Measurements from ENCODE around the gene NPTN. TPM values are rescaled to one million over a fixed set of nuclear protein-coding genes. Genes with fewer than 3 reads are reported as not detected.
"Not testable (repeated sequence)": the region's sequence is repeated elsewhere in the genome, so short reads cannot be mapped to it uniquely, and the experiment has no call there.

The NPTN gene
- total RNA-seq, 2 experiments from 2014 or later, result 43.5 to 73.4 TPM

GRCh38 chr15:73674587-73674986, 41.4 kb upstream of the NPTN start:
- Mint-ChIP-seq H3K4me3 (no peak overlapping the region), H3K36me3 (ENCODE audit: low read depth) (no peaks in the 10 kb centered on the region), H3K27ac (no peak overlapping the region), H3K4me1 (peaks cover 4% of the 10 kb centered on the region), H3K9me3 (ENCODE audit: low read depth) (no peaks in the 10 kb centered on the region), H3K27me3 (peaks cover 36% of the 10 kb centered on the region)
- ATAC-seq (peak; percentile 51), DNase-seq (no peak)
- ChIA-PET CTCF (interaction anchor here (0.7 to 1.1 kb wide), 2 partner anchors 23 to 38 kb away, joined by 3 read pairs; no protein-coding TSS in a partner anchor), POLR2A (no interaction called here)
- intact Hi-C loops (cut with DNase I, micrococcal nuclease), result no loop called here

GRCh38 chr15:73660455-73660854, 27.3 kb upstream of the NPTN start:
- H3K36me3 Mint-ChIP-seq (ENCODE audit: low read depth), result no peaks in the 10 kb centered on the region
- H3K27me3 Mint-ChIP-seq, result peaks cover 28% of the 10 kb centered on the region
- H3K9me3 Mint-ChIP-seq (ENCODE audit: low read depth), result peaks cover 2% of the 10 kb centered on the region
- POLR2A ChIA-PET, result no interaction called here
- intact Hi-C loops (cut with DNase I, micrococcal nuclease), result no loop called here
- ATAC-seq (no peak), DNase-seq (no peak)
- H3K4me1 Mint-ChIP-seq, result peaks cover 3% of the 10 kb centered on the region
- H3K4me3 Mint-ChIP-seq, result no peak overlapping the region
- CTCF ChIA-PET, result interaction anchor here (0.9 to 2.9 kb wide), 5 partner anchors 13 to 53 kb away, joined by 3 to 13 read pairs (median 4); no protein-coding TSS in a partner anchor
- H3K27ac Mint-ChIP-seq, result no peak overlapping the region

- no peaks in the 10 kb centered on the region for H3K36me3 Mint-ChIP-seq (ENCODE audit: low read depth)
- H3K4me1 Mint-ChIP-seq, result peaks cover 3% of the 10 kb centered on the region
- ChIA-PET CTCF (interaction anchor here (0.6 to 2.9 kb wide), 3 partner anchors 24 to 264 kb away, joined by 3 to 13 read pairs (median 3); no protein-coding TSS in a partner anchor), POLR2A (no interaction called here)
- ATAC-seq (no peak), DNase-seq (no peak)
- intact Hi-C loops (cut with DNase I, micrococcal nuclease), result no loop called here
- no peak overlapping the region for H3K27ac Mint-ChIP-seq
- H3K4me3 Mint-ChIP-seq, result no peak overlapping the region
- peaks cover 2% of the 10 kb centered on the region for H3K9me3 Mint-ChIP-seq (ENCODE audit: low read depth)
- peaks cover 26% of the 10 kb centered on the region for H3K27me3 Mint-ChIP-seq
Observed at GRCh38 chr15:73658645-73659044, 25.5 kb upstream of the NPTN start.

GRCh38 chr15:73655724-73656123, 22.5 kb upstream of the NPTN start:
- POLR2A ChIA-PET, result no interaction called here
- no peak overlapping the region for H3K27ac Mint-ChIP-seq
- ATAC-seq, result no peak
- CTCF ChIA-PET, result no interaction called here
- H3K4me1 Mint-ChIP-seq, result peaks cover 13% of the 10 kb centered on the region
- intact Hi-C loops (cut with DNase I, micrococcal nuclease), result no loop called here
- DNase-seq, result no peak
- no peaks in the 10 kb centered on the region for H3K36me3 Mint-ChIP-seq (ENCODE audit: low read depth)
- peaks cover 22% of the 10 kb centered on the region for H3K27me3 Mint-ChIP-seq
- no peak overlapping the region for H3K4me3 Mint-ChIP-seq
- H3K9me3 Mint-ChIP-seq (ENCODE audit: low read depth), result no peaks in the 10 kb centered on the region

GRCh38 chr15:73654659-73655058, 21.5 kb upstream of the NPTN start:
- ATAC-seq (no peak), DNase-seq (no peak)
- Mint-ChIP-seq H3K27me3 (peaks cover 19% of the 10 kb centered on the region), H3K4me1 (peaks cover 18% of the 10 kb centered on the region), H3K36me3 (ENCODE audit: low read depth) (no peaks in the 10 kb centered on the region), H3K27ac (no peak overlapping the region), H3K4me3 (no peak overlapping the region), H3K9me3 (ENCODE audit: low read depth) (no peaks in the 10 kb centered on the region)
- ChIA-PET CTCF (interaction anchor here (1.0 to 1.6 kb wide), 2 partner anchors 18 to 23 kb away, joined by 3 to 8 read pairs; no protein-coding TSS in a partner anchor), POLR2A (no interaction called here)
- intact Hi-C loops (cut with DNase I, micrococcal nuclease), result no loop called here

- CTCF ChIA-PET, result interaction anchor here (1.0 to 2.8 kb wide), 7 partner anchors 8 to 55 kb away, joined by 3 to 32 read pairs (median 7); partner anchors contain the start of gene NPTN
- H3K4me3 Mint-ChIP-seq, result peak overlapping the region; percentile 10
- DNase-seq (peak; percentile 36), ATAC-seq (peak; percentile 87)
- POLR2A ChIA-PET, result interaction anchor here (0.5 to 1.7 kb wide), 4 partner anchors 14 to 1500 kb away, joined by 3 to 10 read pairs (median 3); no protein-coding TSS in a partner anchor
- H3K27ac Mint-ChIP-seq, result peak overlapping the region; percentile 69
- H3K4me1 Mint-ChIP-seq, result peaks cover 18% of the 10 kb centered on the region
- no peaks in the 10 kb centered on the region for H3K36me3 Mint-ChIP-seq (ENCODE audit: low read depth)
- no peaks in the 10 kb centered on the region for H3K9me3 Mint-ChIP-seq (ENCODE audit: low read depth)
- peaks cover 10% of the 10 kb centered on the region for H3K27me3 Mint-ChIP-seq
- intact Hi-C loops (cut with DNase I, micrococcal nuclease), result loop anchor here (1.0 to 2.0 kb wide), 5 partner anchors 14 to 508 kb away; no protein-coding TSS in a partner anchor
Observed at GRCh38 chr15:73650416-73651126, 17.4 kb upstream of the NPTN start.

GRCh38 chr15:73648014-73648295, 14.8 kb upstream of the NPTN start:
- no peak for ATAC-seq
- no peaks in the 10 kb centered on the region for H3K36me3 Mint-ChIP-seq (ENCODE audit: low read depth)

GRCh38 chr15:73647259-73648013, 14.2 kb upstream of the NPTN start:
- Mint-ChIP-seq H3K9me3 (ENCODE audit: low read depth) (no peaks in the 10 kb centered on the region), H3K36me3 (ENCODE audit: low read depth) (no peaks in the 10 kb centered on the region), H3K27me3 (peaks cover 6% of the 10 kb centered on the region), H3K4me3 (no peak overlapping the region), H3K27ac (no peak overlapping the region), H3K4me1 (peaks cover 18% of the 10 kb centered on the region)
- no peak for ATAC-seq
- ChIA-PET POLR2A (no interaction called here), CTCF (interaction anchor here (0.7 to 2.6 kb wide), 4 partner anchors 11 to 53 kb away, joined by 3 to 20 read pairs (median 4); no protein-coding TSS in a partner anchor)
- DNase-seq, result no peak
- intact Hi-C loops (cut with DNase I, micrococcal nuclease), result no loop called here

More at GRCh38 chr15:73648014-73648295, 14.8 kb upstream of the NPTN start:
- intact Hi-C loops (cut with DNase I, micrococcal nuclease), result no loop called here
- CTCF ChIA-PET, result interaction anchor here (2.6 kb wide), 1 partner anchor 12 kb away, joined by 20 read pairs; no protein-coding TSS in a partner anchor
- Mint-ChIP-seq H3K27ac (no peak overlapping the region), H3K4me1 (peaks cover 18% of the 10 kb centered on the region), H3K4me3 (no peak overlapping the region), H3K27me3 (peaks cover 6% of the 10 kb centered on the region), H3K9me3 (ENCODE audit: low read depth) (no peaks in the 10 kb centered on the region)
- no peak for DNase-seq
- POLR2A ChIA-PET, result no interaction called here

GRCh38 chr15:73639464-73639863, 6.3 kb upstream of the NPTN start:
- H3K27me3 Mint-ChIP-seq, result peaks cover 26% of the 10 kb centered on the region
- H3K36me3 Mint-ChIP-seq (ENCODE audit: low read depth); ATAC-seq; DNase-seq; H3K4me3 Mint-ChIP-seq; H3K4me1 Mint-ChIP-seq; H3K27ac Mint-ChIP-seq; POLR2A ChIA-PET; H3K9me3 Mint-ChIP-seq (ENCODE audit: low read depth): not testable (repeated sequence)
- intact Hi-C loops (cut with DNase I, micrococcal nuclease), result loop anchor here (5.0 to 10.0 kb wide), 4 partner anchors 335 to 495 kb away; partner anchors contain the start of genes PML (in 1 of the 2) and STOML1 (in 1 of the 2)
- CTCF ChIA-PET, result interaction anchor here (0.7 to 7.8 kb wide), 6 partner anchors 12 to 66 kb away, joined by 3 to 145 read pairs (median 6); no protein-coding TSS in a partner anchor

- peaks cover 17% of the 10 kb centered on the region for H3K4me1 Mint-ChIP-seq
- ATAC-seq, result no peak
- H3K4me3 Mint-ChIP-seq, result no peak overlapping the region
- H3K9me3 Mint-ChIP-seq (ENCODE audit: low read depth), result peaks cover 3% of the 10 kb centered on the region
- DNase-seq, result no peak
- intact Hi-C loops (cut with DNase I, micrococcal nuclease), result loop anchor here (2.0 to 10.0 kb wide), 5 partner anchors 13 to 493 kb away; partner anchors contain the start of genes PML (in 1 of the 2) and STOML1 (in 1 of the 2)
- CTCF ChIA-PET, result interaction anchor here (0.6 to 8.6 kb wide), 23 partner anchors 8 to 1047 kb away, joined by 3 to 145 read pairs (median 7); no protein-coding TSS in a partner anchor
- POLR2A ChIA-PET, result no interaction called here
- H3K27me3 Mint-ChIP-seq, result peaks cover 26% of the 10 kb centered on the region
- no peaks in the 10 kb centered on the region for H3K36me3 Mint-ChIP-seq (ENCODE audit: low read depth)
- no peak overlapping the region for H3K27ac Mint-ChIP-seq
Observed at GRCh38 chr15:73637527-73637926, 4.3 kb upstream of the NPTN start.

- ATAC-seq (no peak), DNase-seq (no peak)
- Mint-ChIP-seq H3K27me3 (peaks cover 15% of the 10 kb centered on the region), H3K36me3 (ENCODE audit: low read depth) (no peaks in the 10 kb centered on the region), H3K27ac (peak overlapping the region; percentile 71), H3K4me1 (peaks cover 49% of the 10 kb centered on the region), H3K9me3 (ENCODE audit: low read depth) (no peaks in the 10 kb centered on the region), H3K4me3 (peak overlapping the region; percentile 86)
- ChIA-PET CTCF (interaction anchor here (0.6 to 8.6 kb wide), 14 partner anchors 7 to 73 kb away, joined by 3 to 145 read pairs (median 28); no protein-coding TSS in a partner anchor), POLR2A (no interaction called here)
- intact Hi-C loops (cut with DNase I, micrococcal nuclease), result loop anchor here (1.0 to 10.0 kb wide), 8 partner anchors 288 to 1818 kb away; partner anchors contain the start of genes ADPGK (in 1 of the 2), NEO1 (in 1 of the 2), PML (in 1 of the 2) and SIN3A (in 1 of the 2)
Observed at GRCh38 chr15:73633991-73634495, 854 bp upstream of the NPTN start.

Measured in activated CD4-positive, alpha-beta T cell treated with anti-CD3 and anti-CD28 coated beads for 36 hours (primary cell).